Skin epidermis (tissue), 12 donors: ENCODE data around the gene TM4SF20.
"Not testable (repeated sequence)": the region's sequence is repeated elsewhere in the genome, so short reads cannot be mapped to it uniquely, and the experiment has no call there.

Experiments used
- H3K27ac ChIP-seq, 21 experiments: fragments of 200-600 bp; sonication (generic) in 11 of 21; one replicate each; pipeline ENCODE4 v1.5.0; 2020; ENCODE audit warnings: mild to moderate bottlenecking in 3 of 21, inconsistent platforms in 2 of 21, moderate library complexity in 2 of 21
- H3K4me3 ChIP-seq, 7 experiments: fragments of 200-600 bp; sonication (generic) in 2 of 7; one replicate each; pipeline ENCODE4 v1.5.0; 2020; ENCODE audit warnings: inconsistent platforms in 2 of 7, mild to moderate bottlenecking in 2 of 7, moderate library complexity in 1 of 7

Gene TM4SF20

GRCh38 chr2:227401550-227401949 lies 22.4 kb upstream of the TM4SF20 start:
- no peak overlapping the region for H3K27ac ChIP-seq
- H3K4me3 ChIP-seq, result no peak overlapping the region

DNA sequence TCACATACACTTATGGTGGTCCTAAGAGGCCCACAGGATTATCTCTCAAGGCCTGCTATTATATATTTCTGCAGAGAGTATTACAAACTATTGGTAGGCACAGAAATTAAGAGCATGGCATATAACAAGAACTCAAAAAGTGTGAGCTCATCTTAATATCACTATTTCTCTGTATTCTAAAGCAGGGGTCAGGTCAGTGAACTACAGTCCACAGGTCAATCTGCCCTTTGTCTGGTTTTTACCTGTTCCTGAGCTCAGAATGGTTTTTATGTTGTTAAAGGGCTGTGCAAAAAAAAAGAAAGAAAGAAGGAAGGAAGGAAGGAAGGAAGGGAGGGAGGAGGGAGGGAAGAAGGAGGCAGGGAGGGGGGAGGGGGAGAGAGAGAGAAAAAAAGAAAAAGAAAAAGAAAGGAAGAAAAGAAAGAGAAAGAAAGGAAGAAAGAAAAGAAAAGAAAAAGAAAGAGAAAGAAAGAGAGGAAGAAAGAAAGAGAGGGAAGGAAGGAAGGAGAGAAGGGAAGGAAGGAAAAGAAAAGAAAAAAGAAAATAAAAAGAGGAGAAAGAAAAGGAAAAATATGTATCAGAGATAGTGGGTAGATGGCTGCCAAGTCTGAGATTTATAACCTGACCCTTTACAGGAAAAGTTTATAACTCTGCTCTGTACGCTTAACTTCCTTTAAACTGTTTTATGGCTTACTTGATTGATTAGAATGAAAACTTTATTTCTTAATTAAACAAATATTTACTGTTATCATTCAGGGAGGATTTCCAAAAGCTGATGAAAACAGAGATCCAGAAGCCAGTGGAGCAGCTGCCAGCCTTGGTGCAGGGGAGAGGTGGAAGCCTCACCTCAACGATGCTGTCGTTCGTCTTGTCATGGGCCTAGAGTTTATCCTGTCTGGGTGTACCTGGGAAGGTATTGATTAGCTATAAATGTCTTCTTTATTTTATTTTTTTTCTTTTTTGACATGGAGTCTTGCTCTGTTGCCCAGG lies 19.9 kb upstream of the TM4SF20 start:
- H3K4me3 ChIP-seq, result no peak overlapping the region
- H3K27ac ChIP-seq, result no peak overlapping the region

DNA sequence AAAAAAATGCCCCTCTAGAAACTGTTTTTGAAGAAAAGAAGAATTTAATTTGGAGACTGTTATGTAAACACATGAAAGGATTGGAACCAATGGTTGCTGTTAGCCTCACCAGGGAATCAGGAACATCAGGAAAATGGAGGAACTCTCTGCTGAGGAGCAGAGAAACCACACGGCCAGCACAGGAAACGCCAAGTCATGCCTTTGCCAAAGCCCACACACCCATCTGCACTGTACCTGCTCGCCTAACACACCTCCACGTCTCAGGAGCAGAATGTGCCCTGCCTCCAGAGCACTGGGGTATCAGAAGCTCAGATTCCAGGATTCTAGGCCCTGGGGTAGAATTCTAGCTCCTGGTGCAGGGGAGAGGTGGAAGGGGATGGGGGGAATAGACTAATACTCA lies 18.5 kb upstream of the TM4SF20 start:
- Histone ChIP-seq H3K27ac (no peak overlapping the region), H3K4me3 (no peak overlapping the region)

DNA sequence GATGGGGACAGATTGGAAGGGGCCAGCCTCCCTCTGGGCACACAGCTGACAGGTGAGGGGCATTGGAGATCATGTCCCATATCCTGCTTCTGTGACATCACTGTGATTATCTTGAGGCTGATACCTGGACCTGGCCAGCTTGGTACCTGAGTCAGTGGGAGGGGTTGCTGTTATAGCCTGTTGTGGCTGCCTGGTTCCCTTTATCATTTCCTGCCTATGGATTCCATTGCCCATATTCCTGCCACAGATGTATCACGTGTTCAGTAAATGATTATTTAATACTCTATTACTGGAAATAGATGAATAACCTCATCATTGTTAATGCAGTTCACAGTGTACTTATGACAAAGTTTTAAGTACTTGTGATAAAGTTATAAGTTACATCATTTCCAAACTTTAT lies 16.4 kb upstream of the TM4SF20 start:
- Histone ChIP-seq H3K27ac (no peak overlapping the region), H3K4me3 (no peak overlapping the region)

DNA sequence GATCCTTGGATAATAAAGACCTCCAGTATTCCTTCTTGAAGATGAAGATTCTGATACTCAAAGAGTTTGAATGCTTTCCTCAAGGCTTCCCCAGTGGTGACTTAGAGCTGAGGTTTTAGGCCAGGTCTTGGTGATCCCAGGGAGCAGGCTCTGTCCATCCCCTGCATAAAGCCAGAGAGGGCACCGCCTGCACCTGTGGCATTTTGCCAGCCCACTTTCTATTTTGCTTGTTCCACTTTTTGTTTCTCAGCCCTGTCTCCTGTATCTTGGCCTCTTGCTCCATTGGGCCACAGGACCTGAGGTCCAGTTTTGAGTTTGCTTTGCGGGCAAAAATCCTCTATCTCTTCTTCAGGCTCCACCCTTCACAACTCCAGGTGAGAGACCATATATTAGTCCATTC lies 15.3 kb upstream of the TM4SF20 start:
- H3K27ac ChIP-seq, result no peak overlapping the region
- H3K4me3 ChIP-seq, result no peak overlapping the region

DNA sequence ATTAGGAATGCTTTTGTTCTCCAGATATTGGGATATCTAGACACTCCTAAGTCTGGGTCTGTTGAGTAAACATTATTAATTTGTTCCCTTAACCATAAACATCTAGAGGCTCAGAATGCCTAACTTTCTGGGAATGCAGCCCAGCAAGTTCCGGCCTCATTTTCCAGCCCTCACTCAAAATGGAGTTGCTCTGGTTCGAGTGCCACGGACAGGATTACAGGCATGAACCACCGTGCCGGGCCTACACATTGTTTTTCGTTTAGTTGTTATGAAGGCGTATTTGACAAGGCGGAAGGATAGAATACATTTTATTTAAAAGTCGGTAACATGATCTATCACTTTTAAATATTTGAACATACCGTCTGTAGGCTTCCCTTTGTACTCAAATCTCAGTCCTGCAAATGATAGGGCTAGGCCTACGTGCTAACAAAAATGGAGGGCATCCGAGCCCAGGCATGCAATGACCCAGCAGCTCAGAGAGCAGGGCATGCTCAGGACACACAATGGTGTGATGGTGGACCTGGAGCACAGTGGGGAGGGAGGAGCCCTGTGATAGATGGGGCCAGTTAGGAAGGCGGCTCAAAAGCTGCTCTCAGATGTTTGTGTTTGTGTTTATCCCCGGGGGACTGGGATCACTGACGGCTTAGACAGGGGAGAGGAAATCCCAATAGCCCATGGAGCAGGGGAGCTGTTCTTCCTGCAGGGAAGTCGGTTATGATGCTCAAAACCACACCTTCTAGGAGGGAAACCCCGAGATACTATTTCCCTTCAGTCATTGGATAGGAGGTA lies 11.6 kb upstream of the TM4SF20 start:
- H3K27ac ChIP-seq, result no peak overlapping the region
- no peak overlapping the region for H3K4me3 ChIP-seq

DNA sequence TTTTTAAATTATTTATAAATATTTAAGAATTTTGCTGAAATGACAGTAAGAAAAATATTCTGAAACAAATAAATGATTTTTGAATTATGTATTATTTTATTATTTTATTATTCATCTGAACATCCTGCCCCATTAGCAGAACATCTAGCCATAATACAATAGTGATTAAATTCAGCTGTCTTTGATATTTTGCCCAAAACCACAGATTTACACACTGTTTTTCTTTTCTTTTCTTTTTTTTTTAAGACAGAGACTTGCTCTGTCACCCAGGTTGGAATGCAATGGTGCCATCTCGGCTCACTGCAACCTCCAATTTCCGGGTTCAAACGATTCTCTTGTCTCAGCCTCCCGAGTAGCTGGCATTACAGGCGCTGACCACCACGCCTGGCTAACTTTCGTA lies 10.6 kb upstream of the TM4SF20 start:
- H3K4me3 ChIP-seq, result no peak overlapping the region
- H3K27ac ChIP-seq, result no peak overlapping the region

GRCh38 chr2:227389231-227389630 lies 10.1 kb upstream of the TM4SF20 start:
- H3K27ac ChIP-seq, result no peak overlapping the region
- no peak overlapping the region for H3K4me3 ChIP-seq

DNA sequence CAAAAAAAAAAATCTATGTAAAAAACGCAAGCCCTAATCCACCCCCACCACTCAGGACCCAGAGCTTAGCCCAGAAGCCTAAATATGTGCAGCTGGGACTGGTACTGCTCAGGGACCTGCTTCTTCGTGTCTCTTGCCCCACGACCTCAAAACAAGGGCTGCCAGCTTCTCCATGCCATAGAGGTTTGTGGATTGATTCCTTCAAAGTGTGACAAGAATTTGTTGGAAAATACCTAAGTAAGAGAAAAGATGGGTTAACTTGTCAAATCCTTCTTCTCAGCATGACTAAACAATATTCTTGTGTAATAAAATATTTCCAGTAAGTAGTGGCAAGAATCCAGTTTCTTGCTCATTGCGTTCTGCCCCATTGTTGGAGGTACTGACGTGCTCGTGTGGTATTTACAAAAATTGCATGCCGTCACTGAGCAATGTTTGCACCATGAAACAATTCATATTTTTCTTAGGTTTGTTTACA lies 9.5 kb upstream of the TM4SF20 start:
- no peak overlapping the region for H3K27ac ChIP-seq
- no peak overlapping the region for H3K4me3 ChIP-seq

GRCh38 chr2:227387583-227387982 lies 8.5 kb upstream of the TM4SF20 start, which contains the start of gene SCYGR1:
TSS of gene SCYGR1 (minus strand) at chr2:227387949. CDS start at chr2:227387949, 0 bp downstream.
- H3K27ac ChIP-seq, H3K4me3 ChIP-seq: not testable (repeated sequence)

DNA sequence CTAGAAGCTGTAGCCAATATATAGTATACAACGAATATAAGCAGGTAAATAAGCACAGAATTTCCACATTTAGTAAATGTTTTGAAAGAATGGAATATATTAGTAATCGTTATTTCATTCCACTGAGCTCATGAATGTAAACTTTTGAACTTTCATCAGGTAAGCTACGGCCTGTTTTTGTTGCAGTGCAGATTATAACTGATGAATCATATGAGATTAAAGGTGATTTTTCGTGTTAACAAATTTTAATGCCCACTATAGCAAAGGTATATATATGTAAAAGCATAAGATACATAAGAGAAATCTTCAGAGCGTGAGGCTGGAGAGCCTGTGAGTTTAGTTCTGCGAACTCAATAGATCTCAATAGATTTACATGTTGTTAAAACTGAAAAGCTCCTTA lies 7.5 kb upstream of the TM4SF20 start:
- no peak overlapping the region for H3K27ac ChIP-seq
- no peak overlapping the region for H3K4me3 ChIP-seq

GRCh38 chr2:227383686-227384085 lies 4.6 kb upstream of the TM4SF20 start:
- Histone ChIP-seq H3K27ac (no peak overlapping the region), H3K4me3 (no peak overlapping the region)

- H3K4me3 ChIP-seq, H3K27ac ChIP-seq: not testable (repeated sequence)
Measured at GRCh38 chr2:227382241-227382835, 3.2 kb upstream of the TM4SF20 start.

DNA sequence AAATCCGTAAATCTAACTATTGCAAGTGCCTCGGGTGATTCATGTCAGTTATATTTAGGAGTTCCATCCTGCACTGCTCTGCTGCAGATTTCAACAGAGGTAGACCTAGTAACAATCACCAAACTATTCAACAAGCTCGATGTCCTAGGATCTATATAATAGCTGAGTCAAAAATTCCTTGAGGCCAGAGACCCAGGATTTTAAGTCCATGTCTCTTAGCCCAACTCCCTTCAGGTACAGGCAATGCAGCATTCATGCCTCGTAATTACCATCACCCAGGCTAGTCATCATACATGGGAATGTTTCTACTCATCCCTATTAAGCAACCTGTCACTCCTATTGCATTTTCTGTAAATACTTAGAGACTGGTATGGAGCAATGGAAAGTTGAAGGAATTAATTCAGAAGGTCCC lies 729 bp downstream of the TM4SF20 start:
- H3K27ac ChIP-seq, result no peak overlapping the region
- H3K4me3 ChIP-seq, result no peak overlapping the region

GRCh38 chr2:227377467-227378351 lies 1.4 kb downstream of the TM4SF20 start:
- H3K27ac ChIP-seq, result no peak overlapping the region
- no peak overlapping the region for H3K4me3 ChIP-seq

DNA sequence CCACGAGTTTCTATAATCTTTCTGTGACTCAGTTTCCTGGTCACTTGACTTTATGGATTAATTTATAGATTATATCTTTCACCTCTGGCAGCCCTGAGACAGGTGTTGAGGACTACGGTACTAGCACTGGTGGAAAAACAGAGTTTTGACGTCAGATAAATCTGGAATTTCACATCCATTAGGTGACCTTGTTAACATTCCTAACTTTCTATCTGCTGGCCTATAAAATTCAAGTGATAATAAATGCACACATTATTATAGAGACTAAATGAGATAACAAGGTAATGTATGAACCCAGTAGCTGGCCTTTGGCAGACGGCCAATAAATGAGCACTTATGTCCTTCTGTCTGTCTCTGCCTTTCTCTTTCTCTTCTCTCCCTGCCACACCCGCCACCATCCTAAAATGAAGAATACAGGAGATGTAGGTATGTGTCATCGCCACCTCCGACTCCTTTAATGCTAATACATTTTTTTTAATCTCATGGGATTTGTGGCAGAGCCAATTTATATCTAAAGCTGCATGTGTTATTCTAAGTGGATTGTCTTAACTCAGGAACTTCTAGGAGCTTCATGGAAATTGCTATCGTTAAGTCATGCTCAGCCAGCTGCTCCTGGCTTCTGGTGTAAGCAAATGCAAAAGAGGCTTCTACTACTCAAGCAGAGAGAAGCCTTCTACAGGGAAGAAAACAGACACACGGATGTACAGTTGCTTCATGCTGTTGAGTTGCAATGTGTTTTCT lies 2.3 kb downstream of the TM4SF20 start:
- Histone ChIP-seq H3K27ac (no peak overlapping the region), H3K4me3 (no peak overlapping the region)

DNA sequence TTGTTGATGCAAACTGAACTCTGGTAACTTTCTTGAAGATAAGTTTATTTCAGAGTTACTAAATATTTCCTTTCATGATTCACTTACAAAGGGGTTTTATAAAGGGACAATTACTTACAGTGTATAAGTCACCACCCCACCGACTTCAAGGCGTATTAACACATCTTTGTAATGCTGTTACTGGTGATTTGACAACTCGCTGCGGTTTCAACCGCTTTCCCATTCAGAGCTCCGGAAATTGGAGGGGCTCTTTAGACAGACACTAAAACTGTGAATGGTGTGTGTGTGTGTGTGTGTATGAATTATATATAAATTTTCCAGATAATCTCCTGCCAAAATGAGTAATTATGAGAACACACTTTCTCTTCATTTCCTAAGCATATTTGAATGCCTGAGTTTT lies 4.9 kb downstream of the TM4SF20 start:
- Histone ChIP-seq H3K27ac (no peak overlapping the region), H3K4me3 (no peak overlapping the region)

DNA sequence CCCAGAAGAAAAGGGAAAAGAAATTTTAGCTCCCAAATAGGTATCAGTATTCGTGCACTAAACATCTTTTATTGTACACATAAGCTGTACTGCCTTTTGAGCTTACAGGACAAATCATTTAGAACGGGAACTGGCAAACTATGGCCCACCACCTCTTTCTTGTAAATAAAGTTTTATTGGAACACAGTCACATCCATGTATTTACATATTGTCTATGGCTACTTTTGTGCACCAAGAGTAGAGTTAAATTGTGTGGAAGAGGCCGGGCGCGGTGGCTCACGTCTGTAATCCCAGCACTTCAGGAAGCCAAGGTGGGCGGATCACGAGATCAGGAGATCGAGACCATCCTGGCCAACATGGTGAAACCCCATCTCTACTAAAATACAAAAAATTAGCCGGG lies 5.7 kb downstream of the TM4SF20 start:
- Histone ChIP-seq H3K27ac (no peak overlapping the region), H3K4me3 (no peak overlapping the region)
